Measurements from ENCODE around the gene KIAA0319L. TPM values are rescaled to one million over a fixed set of nuclear protein-coding genes. Genes with fewer than 3 reads are reported as not detected.

KIAA0319L gene
- total and polyA plus RNA-seq, 2 experiments from 2014 or later: 16.6 to 28.3 TPM

DNA sequence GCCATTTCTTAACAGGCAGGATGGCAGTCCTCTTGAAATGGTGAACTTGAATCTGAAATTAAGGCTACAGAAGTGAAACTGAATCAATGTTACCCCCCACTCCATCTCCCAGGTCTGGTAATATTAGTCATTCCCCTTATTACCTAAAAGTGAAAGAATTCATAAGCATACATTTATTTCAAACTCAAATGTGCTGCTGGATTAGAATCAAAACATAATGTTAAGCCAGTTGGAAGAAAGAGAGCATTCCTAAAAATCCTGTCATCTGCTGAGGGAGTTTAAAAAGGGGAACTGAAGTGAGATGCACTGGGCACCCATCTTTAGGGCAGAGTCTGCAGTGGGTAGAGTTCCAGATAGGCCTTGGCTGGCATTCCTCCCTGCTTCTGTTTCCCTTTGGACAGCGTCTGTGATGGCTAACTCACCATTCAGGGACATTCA, 17.4 kb downstream of the KIAA0319L start:
- peak overlapping the region; percentile 25 for H3K4me3 ChIP-seq
- H3K9ac ChIP-seq: peak overlapping the region; percentile 7; the same call in 1 of the 2 replicates
- peaks cover 52% of the 10 kb centered on the region for H3K79me2 ChIP-seq (ENCODE audit: insufficient read depth)

DNA sequence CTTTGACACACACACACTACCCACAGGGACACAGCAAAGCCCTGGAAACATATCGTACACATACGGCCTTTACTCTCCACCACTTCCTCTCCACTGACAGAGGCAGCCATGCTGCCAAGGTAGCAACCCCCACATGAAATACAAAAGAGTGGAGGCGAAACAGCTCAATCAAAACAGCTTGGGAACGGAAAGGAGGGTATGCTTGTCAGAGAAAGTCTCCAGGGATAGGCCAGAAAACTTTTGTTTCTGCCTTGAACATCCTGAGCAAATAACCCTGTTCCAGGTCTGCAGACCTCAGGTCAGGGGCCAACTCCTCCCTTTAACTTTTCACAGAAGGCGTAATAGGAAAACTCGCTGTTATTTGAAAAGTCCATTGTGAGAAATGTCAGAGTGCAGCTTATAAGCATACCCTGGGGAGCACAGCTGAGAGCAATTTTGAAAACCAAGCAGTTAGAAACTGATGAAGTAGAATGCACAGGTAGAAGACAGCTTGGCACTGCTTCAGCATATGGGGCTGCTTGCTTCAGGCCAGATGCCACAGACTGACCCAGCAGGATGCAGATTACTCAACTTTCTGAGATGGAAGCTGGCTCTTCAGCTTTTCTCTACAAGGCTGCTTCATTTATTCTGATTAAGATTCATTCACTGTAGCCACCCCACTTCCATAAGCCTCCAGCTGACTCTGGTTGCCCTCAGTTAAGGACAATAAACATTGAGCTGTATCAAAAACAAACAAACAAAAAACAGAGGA, 18.0 kb downstream of the KIAA0319L start:
- H3K27me3 ChIP-seq (replicated peaks; ENCODE audit: insufficient read depth): no peaks in the 10 kb centered on the region
- in situ Hi-C loops (cut with MboI): no loop called here
- H3K4me2 ChIP-seq (ENCODE audit: unreplicated experiment): peak overlapping the region; percentile 71
- peak overlapping the region; percentile 7; the same call in 1 of the 2 replicates for H3K9ac ChIP-seq
- peaks cover 36% of the 10 kb centered on the region for H3F3A ChIP-seq (ENCODE audit: insufficient read depth)
- no peaks in the 10 kb centered on the region for H3K36me3 ChIP-seq (ENCODE audit: low read depth)
- 54 to 62% methylated on average over 6 of the region's 6 CpGs for WGBS, 2 experiments (ENCODE audit: low coverage in 1 of 2, low lambda C conversion rate in 2 of 2, missing lambda C conversion rate in 2 of 2)
- peak; percentile 65 for DNase-seq
- H3K9me2 ChIP-seq (ENCODE audit: insufficient read depth): no peaks in the 10 kb centered on the region
- no peak overlapping the region for H2AFZ ChIP-seq
- H4K20me1 ChIP-seq (ENCODE audit: insufficient read depth): peaks cover 3% of the 10 kb centered on the region; the same call in 1 of the 2 replicates
- H3K79me2 ChIP-seq (ENCODE audit: insufficient read depth): peaks cover 49% of the 10 kb centered on the region
- no peaks in the 10 kb centered on the region for H3K9me3 ChIP-seq (ENCODE audit: low read depth)
- peak overlapping the region; percentile 25 for H3K4me3 ChIP-seq
- H3K4me1 ChIP-seq (ENCODE audit: insufficient read depth): peaks cover 43% of the 10 kb centered on the region
- H3K27ac ChIP-seq: peak overlapping the region; percentile 64
- TF ChIP-seq EZH2phosphoT487 (IDR thresholded peaks at IDR 0.05; ENCODE audit: insufficient read depth, low read depth): no peak
- TF ChIP-seq EZH2 (IDR thresholded peaks at IDR 0.05; ENCODE audit: insufficient read depth, poor library complexity, severe bottlenecking): no peak

More for the DNA sequence above, 17.4 kb downstream of the KIAA0319L start:
- H2AFZ ChIP-seq: no peak overlapping the region
- no peaks in the 10 kb centered on the region for H3K9me3 ChIP-seq (ENCODE audit: low read depth)
- in situ Hi-C loops (cut with MboI): no loop called here
- no peaks in the 10 kb centered on the region for H3K27me3 ChIP-seq (replicated peaks; ENCODE audit: insufficient read depth)
- no peaks in the 10 kb centered on the region for H3K36me3 ChIP-seq (ENCODE audit: low read depth)
- H4K20me1 ChIP-seq (ENCODE audit: insufficient read depth): peaks cover 3% of the 10 kb centered on the region; the same call in 1 of the 2 replicates
- peaks cover 36% of the 10 kb centered on the region for H3F3A ChIP-seq (ENCODE audit: insufficient read depth)
- WGBS, 2 experiments (ENCODE audit: low coverage in 1 of 2, low lambda C conversion rate in 2 of 2, missing lambda C conversion rate in 2 of 2): 11 to 18% methylated on average over 1 of the region's 1 CpG
- peak; percentile 63 for DNase-seq
- no peaks in the 10 kb centered on the region for H3K9me2 ChIP-seq (ENCODE audit: insufficient read depth)
- peak overlapping the region; percentile 71 for H3K4me2 ChIP-seq (ENCODE audit: unreplicated experiment)
- TF ChIP-seq EZH2 (IDR thresholded peaks at IDR 0.05; ENCODE audit: insufficient read depth, poor library complexity, severe bottlenecking) (no peak), EZH2phosphoT487 (IDR thresholded peaks at IDR 0.05; ENCODE audit: insufficient read depth, low read depth) (no peak)
- H3K4me1 ChIP-seq (ENCODE audit: insufficient read depth): peaks cover 43% of the 10 kb centered on the region
- peak overlapping the region; percentile 64 for H3K27ac ChIP-seq

GRCh38 chr1:35537806-35538205, 19.4 kb downstream of the KIAA0319L start:
- H3K27ac ChIP-seq: no peak overlapping the region
- TF ChIP-seq EZH2 (IDR thresholded peaks at IDR 0.05; ENCODE audit: insufficient read depth, poor library complexity, severe bottlenecking) (no peak), EZH2phosphoT487 (IDR thresholded peaks at IDR 0.05; ENCODE audit: insufficient read depth, low read depth) (no peak)
- WGBS, 2 experiments (ENCODE audit: low coverage in 1 of 2, low lambda C conversion rate in 2 of 2, missing lambda C conversion rate in 2 of 2): 97 to 100% methylated on average over 1 of the region's 1 CpG
- peaks cover 41% of the 10 kb centered on the region for H3F3A ChIP-seq (ENCODE audit: insufficient read depth)
- no peak overlapping the region for H3K9ac ChIP-seq
- peaks cover 43% of the 10 kb centered on the region for H3K79me2 ChIP-seq (ENCODE audit: insufficient read depth)
- no peaks in the 10 kb centered on the region for H3K27me3 ChIP-seq (replicated peaks; ENCODE audit: insufficient read depth)
- H2AFZ ChIP-seq: no peak overlapping the region
- H3K4me2 ChIP-seq (ENCODE audit: unreplicated experiment): peak overlapping the region; percentile 61
- H4K20me1 ChIP-seq (ENCODE audit: insufficient read depth): peaks cover 3% of the 10 kb centered on the region; the same call in 1 of the 2 replicates
- peaks cover 47% of the 10 kb centered on the region for H3K4me1 ChIP-seq (ENCODE audit: insufficient read depth)
- H3K36me3 ChIP-seq (ENCODE audit: low read depth): no peaks in the 10 kb centered on the region
- H3K9me3 ChIP-seq (ENCODE audit: low read depth): no peaks in the 10 kb centered on the region
- H3K9me2 ChIP-seq (ENCODE audit: insufficient read depth): no peaks in the 10 kb centered on the region
- no peak overlapping the region for H3K4me3 ChIP-seq
- DNase-seq: no peak
- in situ Hi-C loops (cut with MboI): no loop called here

GRCh38 chr1:35536556-35537162, 20.5 kb downstream of the KIAA0319L start:
- Histone ChIP-seq H3K27ac (no peak overlapping the region), H3K27me3 (replicated peaks; ENCODE audit: insufficient read depth) (no peaks in the 10 kb centered on the region), H3K4me3 (no peak overlapping the region), H3K79me2 (ENCODE audit: insufficient read depth) (peaks cover 32% of the 10 kb centered on the region; the same call in 1 of the 2 replicates), H3K36me3 (ENCODE audit: low read depth) (no peaks in the 10 kb centered on the region), H3K4me1 (ENCODE audit: insufficient read depth) (peaks cover 56% of the 10 kb centered on the region), H3K9ac (no peak overlapping the region), H3K4me2 (ENCODE audit: unreplicated experiment) (no peak overlapping the region), H3K9me3 (ENCODE audit: low read depth) (no peaks in the 10 kb centered on the region), H3F3A (ENCODE audit: insufficient read depth) (peaks cover 39% of the 10 kb centered on the region), H2AFZ (no peak overlapping the region), H4K20me1 (ENCODE audit: insufficient read depth) (peaks cover 3% of the 10 kb centered on the region; the same call in 1 of the 2 replicates), H3K9me2 (ENCODE audit: insufficient read depth) (no peaks in the 10 kb centered on the region)
- TF ChIP-seq EZH2phosphoT487 (IDR thresholded peaks at IDR 0.05; ENCODE audit: insufficient read depth, low read depth): no peak
- DNase-seq: no peak
- 98 to 100% methylated on average over 2 of the region's 2 CpGs for WGBS, 2 experiments (ENCODE audit: low coverage in 1 of 2, low lambda C conversion rate in 2 of 2, missing lambda C conversion rate in 2 of 2)
- in situ Hi-C loops (cut with MboI): no loop called here
